ENCODE data around the gene ATP9B. TPM values are rescaled to one million over a fixed set of nuclear protein-coding genes. Genes with fewer than 3 reads are reported as not detected.
A peak's percentile ranks its signal among the peaks of the same experiment; 100 is the strongest.

The ATP9B gene
- total RNA-seq, 1 donor from 2014 or later: 12.6 TPM

GRCh38 chr18:79399275-79400081 is 330.3 kb downstream of the ATP9B start:
- Histone ChIP-seq H4K20me1 (ENCODE audit: insufficient read depth, low read length) (no peaks in the 10 kb centered on the region), H3K4me1 (ENCODE audit: insufficient read depth, low read length) (peaks cover 5% of the 10 kb centered on the region), H2AFZ (ENCODE audit: low read depth, low read length) (no peak overlapping the region), H3K36me3 (ENCODE audit: insufficient read depth, low read length) (no peaks in the 10 kb centered on the region), H3K79me2 (ENCODE audit: insufficient read depth, low read length) (no peaks in the 10 kb centered on the region), H3K9me3 (ENCODE audit: insufficient read depth, low read depth, low read length) (no peaks in the 10 kb centered on the region), H3K27me3 (ENCODE audit: insufficient read depth, low read length) (peaks cover 41% of the 10 kb centered on the region), H3K27ac (ENCODE audit: low read depth, low read length) (no peak overlapping the region), H3K4me3 (ENCODE audit: insufficient read depth, low read depth, low read length) (no peak overlapping the region), H3K9ac (ENCODE audit: low read length) (no peak overlapping the region), H3K4me2 (ENCODE audit: low read length) (peak overlapping the region; percentile 54)
- no peaks in the 10 kb centered on the region for H3K9me3 Mint-ChIP-seq (ENCODE audit: unreplicated experiment)
- FAIRE-seq (no peak), DNase-seq (ENCODE audit: low read depth) (no peak)
- peaks cover 5% of the 10 kb centered on the region for H3K27me3 Mint-ChIP-seq (ENCODE audit: low read depth, unreplicated experiment)
- no peak overlapping the region for H3K27ac Mint-ChIP-seq (ENCODE audit: unreplicated experiment)
- H3K4me1 Mint-ChIP-seq (ENCODE audit: low read depth, unreplicated experiment): peaks cover 2% of the 10 kb centered on the region
- TF ChIP-seq EZH2 (IDR thresholded peaks at IDR 0.05; ENCODE audit: insufficient read depth, low read length): peak; percentile 93
- TF ChIP-seq, protein P1, sequence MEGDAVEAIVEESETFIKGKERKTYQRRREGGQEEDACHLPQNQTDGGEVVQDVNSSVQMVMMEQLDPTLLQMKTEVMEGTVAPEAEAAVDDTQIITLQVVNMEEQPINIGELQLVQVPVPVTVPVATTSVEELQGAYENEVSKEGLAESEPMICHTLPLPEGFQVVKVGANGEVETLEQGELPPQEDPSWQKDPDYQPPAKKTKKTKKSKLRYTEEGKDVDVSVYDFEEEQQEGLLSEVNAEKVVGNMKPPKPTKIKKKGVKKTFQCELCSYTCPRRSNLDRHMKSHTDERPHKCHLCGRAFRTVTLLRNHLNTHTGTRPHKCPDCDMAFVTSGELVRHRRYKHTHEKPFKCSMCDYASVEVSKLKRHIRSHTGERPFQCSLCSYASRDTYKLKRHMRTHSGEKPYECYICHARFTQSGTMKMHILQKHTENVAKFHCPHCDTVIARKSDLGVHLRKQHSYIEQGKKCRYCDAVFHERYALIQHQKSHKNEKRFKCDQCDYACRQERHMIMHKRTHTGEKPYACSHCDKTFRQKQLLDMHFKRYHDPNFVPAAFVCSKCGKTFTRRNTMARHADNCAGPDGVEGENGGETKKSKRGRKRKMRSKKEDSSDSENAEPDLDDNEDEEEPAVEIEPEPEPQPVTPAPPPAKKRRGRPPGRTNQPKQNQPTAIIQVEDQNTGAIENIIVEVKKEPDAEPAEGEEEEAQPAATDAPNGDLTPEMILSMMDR (IDR thresholded peaks at IDR 0.05; ENCODE audit: insufficient read depth, low read depth, low read length): no peak
- no peaks in the 10 kb centered on the region for H3K36me3 Mint-ChIP-seq (ENCODE audit: low read depth, unreplicated experiment)
- H3K4me3 Mint-ChIP-seq (ENCODE audit: unreplicated experiment): peak overlapping the region; percentile 80

DNA sequence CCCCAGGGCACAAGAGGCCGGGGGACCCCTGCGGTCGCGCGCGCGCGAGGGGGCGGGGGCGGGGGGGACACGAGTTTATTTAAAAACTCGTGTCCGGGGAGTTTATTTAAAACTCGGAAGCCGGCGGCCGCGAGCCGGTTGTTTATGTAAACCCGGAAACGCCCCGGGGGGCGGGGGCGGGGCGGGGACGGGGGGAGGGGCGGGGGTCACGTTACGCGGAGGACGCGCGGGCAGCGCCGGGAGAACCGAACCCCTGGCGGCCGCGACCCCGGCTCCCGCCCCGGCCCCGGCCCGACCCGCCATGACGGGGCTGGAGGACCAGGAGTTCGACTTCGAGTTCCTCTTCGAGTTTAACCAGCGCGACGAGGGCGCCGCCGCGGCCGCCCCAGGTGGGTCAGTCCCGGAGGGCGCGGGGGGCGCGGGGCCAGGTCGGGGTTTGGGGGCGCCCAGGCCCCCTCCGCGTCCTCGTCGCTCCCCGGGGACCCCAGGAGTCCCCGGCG is 330.9 kb downstream of the ATP9B start:
- Mint-ChIP-seq H3K27ac (ENCODE audit: unreplicated experiment) (no peak overlapping the region), H3K36me3 (ENCODE audit: low read depth, unreplicated experiment) (no peaks in the 10 kb centered on the region), H3K9me3 (ENCODE audit: unreplicated experiment) (no peaks in the 10 kb centered on the region), H3K27me3 (ENCODE audit: low read depth, unreplicated experiment) (peaks cover 5% of the 10 kb centered on the region), H3K4me1 (ENCODE audit: low read depth, unreplicated experiment) (peaks cover 2% of the 10 kb centered on the region), H3K4me3 (ENCODE audit: unreplicated experiment) (no peak overlapping the region)
- Histone ChIP-seq H3K9ac (ENCODE audit: low read length) (peak overlapping the region; percentile 31), H3K4me2 (ENCODE audit: low read length) (peak overlapping the region; percentile 76), H3K27ac (ENCODE audit: low read depth, low read length) (no peak overlapping the region), H2AFZ (ENCODE audit: low read depth, low read length) (no peak overlapping the region), H3K4me3 (ENCODE audit: insufficient read depth, low read depth, low read length) (peak overlapping the region; percentile 23), H3K36me3 (ENCODE audit: insufficient read depth, low read length) (no peaks in the 10 kb centered on the region), H4K20me1 (ENCODE audit: insufficient read depth, low read length) (no peaks in the 10 kb centered on the region), H3K79me2 (ENCODE audit: insufficient read depth, low read length) (no peaks in the 10 kb centered on the region), H3K4me1 (ENCODE audit: insufficient read depth, low read length) (peaks cover 5% of the 10 kb centered on the region), H3K9me3 (ENCODE audit: insufficient read depth, low read depth, low read length) (no peaks in the 10 kb centered on the region), H3K27me3 (ENCODE audit: insufficient read depth, low read length) (peaks cover 36% of the 10 kb centered on the region)
- no peak for DNase-seq (ENCODE audit: low read depth)
- TF ChIP-seq, protein P1 (IDR thresholded peaks at IDR 0.05; ENCODE audit: insufficient read depth, low read depth, low read length): no peak
- no peak for FAIRE-seq

All from astrocyte (in vitro differentiated cells and primary cell).